HG02981 (cell line): ENCODE measurements around the gene OGA.
"Not testable (repeated sequence)": the region's sequence is repeated elsewhere in the genome, so short reads cannot be mapped to it uniquely, and the experiment has no call there.

ENCODE experiments used
- ATAC-seq: cut with Tn5 transposase; IDR thresholded peaks from one replicate; pipeline ENCODE4 v1.9.1; 2021; ENCODE audit warnings: mild to moderate bottlenecking, moderate library complexity; ENCODE audit not compliant: unreplicated experiment

Gene OGA

GRCh38 chr10:101807158-101807557, 11.1 kb downstream of the OGA start:
- no peak for ATAC-seq

GRCh38 chr10:101803511-101803910, 14.7 kb downstream of the OGA start:
- no peak for ATAC-seq

DNA sequence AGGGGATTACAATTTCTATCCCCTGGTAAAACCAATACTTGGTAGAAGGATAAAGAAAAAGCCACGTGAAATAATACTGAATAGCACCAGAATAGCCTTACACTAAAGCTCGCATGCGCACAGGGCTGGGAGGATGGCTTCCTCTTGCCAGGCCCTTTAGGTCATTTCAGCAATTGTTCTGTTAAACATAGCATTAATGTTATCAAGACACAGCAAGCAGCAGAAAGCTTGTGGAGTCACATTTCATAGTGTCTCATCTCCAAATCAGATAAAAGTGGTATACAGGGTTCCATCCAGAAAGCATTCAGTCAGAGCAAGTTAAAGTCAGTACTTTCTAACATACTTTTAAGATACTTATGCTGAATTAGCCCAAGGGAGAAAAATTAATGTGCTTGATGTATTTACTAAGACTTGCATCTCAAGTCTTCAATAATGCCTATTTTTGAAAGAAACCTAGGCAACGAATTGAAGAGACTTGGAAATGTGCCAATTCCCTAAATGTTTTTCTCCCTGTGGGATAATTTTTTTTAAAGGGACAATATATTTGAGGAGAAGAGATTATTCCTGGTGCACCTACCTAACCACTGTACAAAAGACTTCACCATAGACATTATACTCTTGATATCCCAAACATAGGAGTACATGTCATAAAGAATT, 20.7 kb downstream of the OGA start:
- ATAC-seq = no peak

- ATAC-seq = no peak
Observed at GRCh38 chr10:101793526-101793925, 24.7 kb downstream of the OGA start.

DNA sequence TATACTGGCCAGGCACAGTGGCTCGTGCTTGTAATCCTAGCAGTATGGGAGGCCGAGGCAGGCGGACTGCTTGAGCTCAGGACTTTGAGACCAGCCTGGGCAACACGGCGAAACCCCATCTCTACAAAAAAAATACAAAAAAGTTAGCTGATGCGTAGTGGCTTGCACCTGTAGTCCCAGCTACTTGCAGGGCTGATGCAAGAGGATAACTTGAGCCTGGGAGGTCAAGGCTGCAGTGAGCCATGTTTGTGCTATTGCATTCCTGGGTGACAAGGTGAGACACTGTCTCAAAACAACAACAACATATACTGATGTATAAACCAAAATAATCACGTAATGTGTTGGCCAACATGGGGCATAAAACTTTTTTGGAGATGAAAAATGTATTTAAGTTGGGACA, 28.6 kb downstream of the OGA start:
- ATAC-seq = no peak

DNA sequence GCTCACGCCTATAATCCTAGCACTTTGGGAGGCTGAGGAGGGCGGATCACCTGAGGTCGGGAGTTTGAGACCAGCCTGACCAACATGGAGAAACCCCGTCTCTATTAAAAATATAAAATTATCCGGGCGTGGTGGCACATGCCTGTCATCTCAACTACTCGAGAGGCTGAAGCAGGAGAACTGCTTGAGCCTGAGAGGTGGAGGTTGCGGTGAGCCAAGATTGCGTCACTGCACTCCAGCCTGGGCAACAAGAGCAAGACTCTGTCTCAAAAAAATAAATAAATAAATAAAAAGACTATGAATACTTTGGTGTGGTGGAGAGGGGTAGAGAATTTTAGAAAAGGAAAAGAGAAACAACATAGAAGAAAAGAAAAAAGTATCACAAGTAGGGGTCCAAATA, 29.0 kb downstream of the OGA start:
- not testable (repeated sequence) for ATAC-seq

GRCh38 chr10:101785801-101786200, 32.4 kb downstream of the OGA start:
- no peak for ATAC-seq

DNA sequence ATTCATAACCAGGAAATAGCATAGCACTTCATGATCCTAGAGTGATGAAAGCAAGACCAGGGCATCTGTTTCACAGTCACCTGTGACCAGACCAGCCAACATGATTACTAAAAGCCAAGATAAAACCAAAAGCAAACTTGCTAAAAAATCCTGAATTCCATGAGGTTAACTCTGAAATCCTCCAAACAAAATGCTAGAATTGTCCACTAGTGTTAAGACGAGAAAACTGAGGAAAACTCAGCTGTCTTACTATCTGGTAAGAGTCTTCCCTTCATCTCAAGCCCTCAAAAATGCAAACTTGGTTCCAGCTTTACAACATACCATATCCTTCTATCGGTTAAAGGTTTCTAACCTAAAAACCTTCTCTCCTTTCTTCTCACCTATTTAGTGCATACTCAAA, 33.7 kb downstream of the OGA start:
- no peak for ATAC-seq

- no peak for ATAC-seq
Observed at GRCh38 chr10:101783736-101784118, 34.5 kb downstream of the OGA start.

DNA sequence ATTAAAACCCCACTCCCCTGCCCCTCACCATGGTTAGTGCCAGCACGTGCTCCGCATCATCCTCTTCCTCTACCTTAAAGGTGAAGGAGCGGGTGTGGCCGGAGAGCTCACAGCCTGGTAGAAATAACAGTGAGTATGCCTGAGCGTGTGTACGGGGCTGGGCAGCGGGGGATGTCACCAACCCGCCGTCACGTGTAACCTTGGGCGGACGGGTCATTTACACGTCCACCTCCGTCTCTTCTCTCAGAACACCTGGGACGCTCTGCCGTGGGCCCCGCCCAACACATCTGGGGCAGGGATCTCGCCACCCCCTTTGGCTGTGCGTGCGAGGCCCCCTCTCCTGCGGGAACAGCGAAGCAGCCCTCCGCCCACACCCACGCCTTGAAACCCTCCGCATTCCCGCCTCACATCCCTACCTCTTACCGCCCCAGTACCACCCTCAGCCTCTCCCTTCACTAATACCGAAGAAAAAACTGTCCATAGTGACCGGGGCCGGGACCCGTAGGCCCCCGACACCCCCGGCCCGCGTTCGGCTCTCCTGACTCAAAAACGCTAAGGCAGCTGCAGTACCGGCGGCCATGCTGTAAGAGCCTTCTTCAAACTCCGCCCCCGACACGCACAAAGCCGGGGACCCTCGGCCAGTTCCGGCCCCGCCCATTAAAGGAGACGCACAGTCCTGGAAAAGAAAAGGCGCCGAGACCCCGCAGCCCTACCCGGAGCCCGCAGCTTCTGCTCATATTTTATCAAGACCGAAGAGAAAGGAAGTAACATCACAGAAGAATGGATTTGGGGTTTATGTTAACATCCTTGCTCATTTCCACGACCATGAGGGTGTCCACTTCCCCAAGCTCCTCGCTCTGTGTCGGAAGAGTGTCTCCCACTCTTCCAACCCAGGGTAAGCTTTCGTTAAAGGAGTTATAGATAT, 35.2 kb downstream of the OGA start, which contains the start of gene NPM3:
Gene NPM3, minus strand, starts transcription at position 636 of the 925 bp plus-strand sequence. Its CDS starts 56 bp downstream, at position 580.
- ATAC-seq = peak; percentile 74

- ATAC-seq = no peak
Observed at GRCh38 chr10:101781984-101782810, 36.0 kb downstream of the OGA start.

- ATAC-seq = no peak
Observed at GRCh38 chr10:101781655-101781983, 36.6 kb downstream of the OGA start.

DNA sequence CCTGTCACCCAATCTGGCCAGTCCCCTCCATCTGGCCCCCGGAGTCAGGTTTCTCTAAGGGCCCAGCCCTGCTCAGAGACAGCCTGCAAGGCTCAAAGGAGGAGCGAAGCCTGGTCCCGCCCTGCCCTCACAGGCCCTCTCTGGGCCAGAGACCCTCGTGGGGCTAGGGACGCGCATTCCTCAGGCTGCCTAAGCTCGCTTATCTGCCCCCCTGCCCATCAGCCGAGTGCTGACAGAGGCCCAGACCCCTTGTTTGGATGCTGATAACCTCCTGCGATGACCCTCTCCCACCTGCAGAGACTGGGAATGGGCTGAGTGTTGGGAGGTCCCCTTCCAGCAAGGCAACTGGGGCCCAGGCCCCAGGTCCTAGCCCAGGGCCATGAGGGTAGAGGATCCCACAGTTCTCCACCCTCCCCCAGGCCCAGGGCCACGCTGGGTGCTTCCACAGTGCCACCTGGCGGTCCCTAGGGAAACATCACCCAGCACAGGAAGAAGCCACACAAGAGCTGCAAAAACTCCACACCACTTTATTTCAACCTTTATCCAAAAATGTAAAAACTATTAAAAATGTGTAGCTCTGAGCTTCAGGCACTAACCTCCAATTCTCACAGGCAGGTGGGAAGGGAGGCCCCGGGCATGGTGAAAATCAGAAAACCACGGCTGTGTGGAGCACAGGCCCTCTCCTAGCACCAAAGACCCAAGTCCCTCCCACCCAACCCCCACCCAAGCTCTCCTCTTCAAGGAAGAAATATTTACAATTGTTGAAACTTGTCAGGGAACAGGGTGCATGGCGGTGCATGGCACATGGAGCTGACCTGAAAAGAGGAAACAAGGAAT, 37.2 kb downstream of the OGA start:
- no peak for ATAC-seq

GRCh38 chr10:101780187-101780817, 37.9 kb downstream of the OGA start:
- ATAC-seq = no peak

DNA sequence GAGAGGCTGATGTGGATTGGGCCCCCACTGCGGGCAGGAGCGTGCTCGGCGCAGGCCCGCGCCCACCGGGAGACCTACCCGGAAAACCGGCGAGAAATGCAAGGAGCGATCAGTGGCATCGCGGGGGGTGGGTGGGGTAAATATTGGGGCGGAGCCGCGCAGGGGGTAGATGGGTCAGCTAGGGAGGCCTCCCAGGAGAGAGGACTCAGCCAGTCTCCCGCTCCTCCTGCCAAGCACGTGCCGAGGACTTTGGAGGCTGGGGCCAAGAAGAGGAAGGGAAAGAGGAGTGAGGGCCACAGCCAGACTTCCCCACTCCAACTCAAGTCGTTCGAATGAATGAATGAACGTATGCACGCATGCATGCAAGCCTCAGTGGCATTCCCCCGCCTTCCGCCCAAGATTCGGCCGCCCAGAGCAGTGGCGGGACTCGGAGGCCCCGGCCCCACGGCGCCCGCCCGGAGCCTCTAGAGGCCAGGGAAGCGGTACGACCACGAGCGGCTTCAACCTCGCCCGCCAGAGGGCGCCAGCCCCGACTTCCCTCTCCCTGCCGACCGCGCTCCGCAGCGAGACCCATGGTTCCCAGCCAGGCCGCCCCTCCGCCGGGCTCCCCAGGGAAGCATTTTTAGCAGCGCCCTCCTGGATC, 38.6 kb downstream of the OGA start:
- peak; percentile 39 for ATAC-seq

DNA sequence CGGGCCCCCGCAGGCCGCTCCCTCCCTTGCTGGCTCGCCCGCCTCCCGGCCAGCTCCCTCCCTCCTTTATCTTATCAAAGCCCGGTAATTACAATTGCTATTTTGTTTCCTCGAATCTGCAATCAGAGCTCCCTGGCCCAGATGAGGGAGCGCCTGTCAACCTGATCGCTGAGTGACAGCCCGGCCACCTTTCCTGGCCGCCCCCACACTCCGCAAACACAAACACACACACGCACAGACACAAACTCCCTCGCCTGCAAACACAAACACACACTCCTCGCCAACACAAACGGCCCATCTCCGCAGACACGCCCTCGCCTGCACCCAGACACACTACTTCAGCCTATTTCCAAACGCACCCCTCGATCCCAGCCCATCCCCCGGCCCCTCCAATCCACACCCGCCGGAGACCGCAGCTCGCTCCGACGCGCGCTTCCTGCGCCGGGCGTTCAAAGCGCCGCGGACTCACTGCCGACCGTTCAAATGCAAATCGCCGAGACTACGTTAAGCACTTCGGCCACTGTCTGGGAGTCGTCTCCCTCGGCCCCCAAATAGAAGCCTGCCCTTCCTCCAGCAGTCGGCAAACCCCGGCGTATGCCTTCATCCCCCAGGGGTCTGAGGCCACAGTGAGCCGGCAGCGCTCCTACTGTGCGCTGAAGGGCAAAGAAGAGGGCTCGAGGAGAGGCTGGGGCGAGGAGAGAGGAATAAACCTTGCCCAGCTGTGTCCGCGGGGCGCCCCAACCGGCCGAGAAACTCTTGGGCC, 39.3 kb downstream of the OGA start:
- ATAC-seq = no peak

DNA sequence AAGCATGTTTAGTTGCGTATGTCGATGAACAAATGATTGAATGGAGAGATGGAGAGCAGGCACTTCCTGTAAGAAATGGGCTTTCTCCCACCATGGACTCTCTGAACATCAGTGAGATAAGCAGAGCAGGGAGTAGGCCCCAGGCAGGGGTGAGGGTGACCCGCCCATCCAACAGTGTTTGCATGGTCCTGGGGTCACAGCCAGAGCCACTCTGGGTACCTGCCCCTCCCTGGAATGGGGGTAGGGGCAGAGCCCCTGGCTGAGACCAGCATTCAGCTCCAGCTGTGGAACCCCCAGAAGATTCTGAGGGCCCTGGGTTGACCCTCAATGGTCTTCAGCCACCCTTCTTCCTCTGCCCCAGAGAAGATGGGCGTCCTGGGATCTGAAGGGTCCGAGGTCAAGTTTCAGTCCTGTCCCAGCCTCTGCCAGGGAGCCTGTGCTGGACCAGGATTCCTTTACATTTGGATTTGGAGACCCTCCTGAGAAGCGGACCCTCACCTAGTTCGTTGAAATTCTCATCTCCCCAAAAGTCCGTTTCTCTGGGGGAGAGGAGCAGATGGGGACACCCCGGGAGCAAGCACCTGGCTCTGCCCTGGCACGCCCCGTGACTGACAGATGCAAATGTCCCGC, 40.0 kb downstream of the OGA start:
- ATAC-seq = no peak

DNA sequence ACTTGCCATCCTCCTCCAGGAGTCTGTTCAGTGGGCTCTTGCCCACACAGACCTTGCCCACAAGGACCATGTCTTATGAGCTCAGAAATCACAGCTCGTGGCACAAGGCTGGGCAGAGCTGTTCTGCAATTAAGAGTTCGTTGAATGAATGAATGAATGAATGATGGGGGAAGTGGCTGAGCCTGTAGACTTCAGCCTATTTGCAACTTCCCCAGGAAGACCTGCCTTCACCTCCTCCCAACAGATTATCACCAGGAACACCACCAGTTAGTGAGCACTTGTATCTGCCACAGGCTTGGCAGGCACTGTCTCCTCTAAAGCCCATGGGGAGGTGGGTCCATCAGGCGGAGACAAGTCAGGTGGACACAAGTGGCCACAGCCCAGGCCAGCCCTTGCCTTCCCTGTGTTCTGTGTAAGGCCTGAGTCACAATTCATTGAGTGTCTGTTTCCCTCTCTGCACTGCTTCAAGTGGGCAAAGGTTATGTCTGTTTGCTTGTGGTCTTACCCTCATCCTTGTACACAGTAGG, 40.6 kb downstream of the OGA start:
- ATAC-seq = no peak
